Kidney epithelial cell (primary cell): ENCODE data around the gene EDEM3. TPM values are rescaled to one million over a fixed set of nuclear protein-coding genes. Genes with fewer than 3 reads are reported as not detected.

Experiments used
- DNase-seq: peaks from one replicate; pipeline ENCODE4 v3.0.0-alpha.2; 2010; ENCODE audit warnings: low read depth
- H3K27me3 ChIP-seq: 2 replicates; pipeline ENCODE4 v1.6.0; 2011; ENCODE audit warnings: low read length; ENCODE audit not compliant: control insufficient read depth, insufficient read depth
- H3K36me3 ChIP-seq: 2 replicates; pipeline ENCODE4 v1.5.1; 2011; ENCODE audit warnings: low read length; ENCODE audit not compliant: control insufficient read depth, insufficient read depth
- H3K4me3 ChIP-seq: 2 replicates; pipeline ENCODE4 v1.5.1; 2011; ENCODE audit warnings: low read depth, mild to moderate bottlenecking, control low read depth, low read length
- total RNA-seq: library from RNA; depleted of rRNA; stranded (reverse); fragments of >200 nt; gene quantifications from 2 replicates; pipeline ENCODE4 v1.2.3, GENCODE V29; 2015
- TF ChIP-seq, protein P1 (sequence below): IDR thresholded peaks from 2 replicates; pipeline ENCODE4 v1.5.1; 2011; ENCODE audit warnings: mild to moderate bottlenecking, moderate library complexity, low read length, control low read depth, inconsistent platforms; ENCODE audit not compliant: insufficient read depth, poor library complexity, severe bottlenecking

The EDEM3 gene
- total RNA-seq, 1 donor from 2014 or later, result 20.2 TPM

DNA sequence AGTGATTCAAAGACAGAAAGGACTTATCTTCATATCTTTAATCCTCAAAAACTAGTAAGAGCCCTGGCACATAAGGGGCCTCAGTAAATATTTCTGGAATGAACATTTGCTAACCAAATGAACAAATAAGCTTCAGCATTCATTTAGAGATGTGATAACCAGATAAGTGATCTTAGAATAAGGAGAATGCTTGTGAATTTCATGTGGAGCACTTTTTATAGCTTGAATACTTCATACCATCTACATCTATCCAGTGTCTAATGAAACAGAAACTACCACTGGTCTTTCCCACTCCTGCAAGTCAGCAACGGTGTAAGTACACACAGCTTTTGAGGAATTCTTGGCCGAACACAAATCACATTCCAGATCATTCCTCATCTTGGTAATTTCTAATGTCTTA lies 38.5 kb downstream of the EDEM3 start:
- Histone ChIP-seq H3K27me3 (no peaks in the 10 kb centered on the region), H3K4me3 (no peak overlapping the region), H3K36me3 (no peaks in the 10 kb centered on the region)
- TF ChIP-seq, protein P1, sequence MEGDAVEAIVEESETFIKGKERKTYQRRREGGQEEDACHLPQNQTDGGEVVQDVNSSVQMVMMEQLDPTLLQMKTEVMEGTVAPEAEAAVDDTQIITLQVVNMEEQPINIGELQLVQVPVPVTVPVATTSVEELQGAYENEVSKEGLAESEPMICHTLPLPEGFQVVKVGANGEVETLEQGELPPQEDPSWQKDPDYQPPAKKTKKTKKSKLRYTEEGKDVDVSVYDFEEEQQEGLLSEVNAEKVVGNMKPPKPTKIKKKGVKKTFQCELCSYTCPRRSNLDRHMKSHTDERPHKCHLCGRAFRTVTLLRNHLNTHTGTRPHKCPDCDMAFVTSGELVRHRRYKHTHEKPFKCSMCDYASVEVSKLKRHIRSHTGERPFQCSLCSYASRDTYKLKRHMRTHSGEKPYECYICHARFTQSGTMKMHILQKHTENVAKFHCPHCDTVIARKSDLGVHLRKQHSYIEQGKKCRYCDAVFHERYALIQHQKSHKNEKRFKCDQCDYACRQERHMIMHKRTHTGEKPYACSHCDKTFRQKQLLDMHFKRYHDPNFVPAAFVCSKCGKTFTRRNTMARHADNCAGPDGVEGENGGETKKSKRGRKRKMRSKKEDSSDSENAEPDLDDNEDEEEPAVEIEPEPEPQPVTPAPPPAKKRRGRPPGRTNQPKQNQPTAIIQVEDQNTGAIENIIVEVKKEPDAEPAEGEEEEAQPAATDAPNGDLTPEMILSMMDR, result no peak
- DNase-seq, result no peak

DNA sequence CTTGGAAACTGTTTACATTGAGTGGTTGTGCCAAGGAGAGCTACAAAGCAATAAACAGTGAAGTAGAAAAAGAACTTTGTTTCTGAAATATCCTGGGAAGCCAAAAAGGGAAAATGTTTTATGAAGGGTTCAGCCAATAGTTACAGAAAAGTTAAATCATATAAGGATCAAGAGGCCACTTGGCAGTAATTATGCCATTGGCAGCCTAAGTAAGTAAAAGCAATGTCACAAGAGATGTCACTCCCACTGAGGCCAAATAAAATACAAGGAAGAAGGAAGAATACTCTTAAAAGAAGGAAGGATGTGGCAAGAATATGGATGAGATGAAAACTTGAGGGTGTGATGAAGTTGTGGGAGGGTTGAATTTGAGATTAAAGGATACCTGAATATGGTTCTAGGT lies 45.2 kb downstream of the EDEM3 start:
- DNase-seq, result no peak
- TF ChIP-seq, protein P1, result no peak
- no peaks in the 10 kb centered on the region for H3K27me3 ChIP-seq
- no peak overlapping the region for H3K4me3 ChIP-seq
- peaks cover 1% of the 10 kb centered on the region for H3K36me3 ChIP-seq

- Histone ChIP-seq H3K36me3 (peaks cover 1% of the 10 kb centered on the region), H3K4me3 (no peak overlapping the region), H3K27me3 (no peaks in the 10 kb centered on the region)
- TF ChIP-seq, protein P1, result no peak
- no peak for DNase-seq
Measured at GRCh38 chr1:184708084-184708676, 46.5 kb downstream of the EDEM3 start.

DNA sequence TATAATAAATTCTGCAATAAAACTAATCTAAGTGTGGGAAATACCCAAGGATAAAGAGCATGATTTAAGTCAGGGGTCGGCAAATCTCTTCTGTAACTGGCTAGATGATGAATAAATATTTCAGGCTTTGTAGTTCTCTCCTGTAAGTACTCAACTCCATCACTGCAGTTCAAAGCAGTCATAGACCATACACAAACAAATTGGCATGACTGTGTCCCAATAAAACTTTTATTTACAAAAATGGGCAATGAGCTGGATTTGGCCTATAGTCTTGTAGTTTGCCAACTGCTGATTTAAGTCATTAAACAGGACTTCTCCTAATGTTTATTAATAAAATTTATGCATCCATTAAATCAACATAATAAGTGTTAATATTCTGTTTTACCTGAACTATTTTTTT lies 49.4 kb downstream of the EDEM3 start:
- Histone ChIP-seq H3K4me3 (no peak overlapping the region), H3K36me3 (peaks cover 1% of the 10 kb centered on the region), H3K27me3 (no peaks in the 10 kb centered on the region)
- TF ChIP-seq, protein P1, result no peak
- no peak for DNase-seq

DNA sequence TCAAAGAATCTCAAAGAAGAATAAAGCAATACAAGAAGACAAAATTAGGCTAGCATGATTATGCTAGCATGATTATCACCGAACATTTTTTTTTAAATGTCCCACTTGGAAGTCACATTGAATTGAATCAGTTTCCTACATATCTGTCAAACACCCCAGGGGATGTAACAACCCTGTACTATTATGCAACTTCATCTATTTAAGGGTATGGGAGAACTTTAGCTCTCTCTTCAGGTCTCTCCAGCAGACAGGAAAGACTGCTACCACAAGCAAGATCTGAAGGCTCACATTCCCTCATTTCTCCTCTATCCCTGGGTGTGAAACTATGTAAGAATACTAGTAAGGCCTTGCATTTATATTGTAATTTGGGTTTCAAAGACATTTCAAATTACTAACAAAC lies 52.8 kb downstream of the EDEM3 start:
- no peak for DNase-seq
- H3K27me3 ChIP-seq, result no peaks in the 10 kb centered on the region
- peaks cover 1% of the 10 kb centered on the region for H3K36me3 ChIP-seq

More for the DNA sequence above, 52.8 kb downstream of the EDEM3 start:
- H3K4me3 ChIP-seq, result no peak overlapping the region
- TF ChIP-seq, protein P1, result no peak
